CD4-positive, alpha-beta T cell treated with Interleukin-6 for 4 hours (primary cell): Measurements from ENCODE around the gene PCDHB12.
"Not testable (repeated sequence)": the region's sequence is repeated elsewhere in the genome, so short reads cannot be mapped to it uniquely, and the experiment has no call there.

Experiments
- DNase-seq: peaks from one replicate; pipeline ENCODE4 v3.0.0-alpha.2; 2020; ENCODE audit warnings: mixed read lengths

The PCDHB12 gene

DNA sequence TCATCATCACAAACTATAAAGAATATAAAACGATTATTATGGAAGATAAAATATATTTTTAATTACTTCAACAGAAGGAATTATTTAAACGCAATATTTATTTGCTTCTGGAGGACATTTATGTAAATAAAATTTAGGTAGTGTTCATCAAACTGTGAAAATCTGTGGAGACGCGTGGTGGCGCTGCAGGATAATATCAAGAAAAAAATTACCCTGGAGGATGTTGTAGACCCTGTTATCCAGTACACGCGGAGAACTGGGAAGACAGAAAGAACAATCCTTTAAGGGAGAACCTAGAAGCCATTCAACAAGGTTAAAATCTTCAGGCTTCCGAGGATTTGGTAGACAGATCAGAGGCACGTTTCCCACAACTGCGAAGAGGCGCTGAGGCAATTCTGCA lies at the start of gene PCDHB12:
TSS of gene PCDHB12 (plus strand) at position 242 of the 400 bp plus-strand sequence. CDS start 189 bp downstream, outside the sequence.
- DNase-seq, result no peak

DNA sequence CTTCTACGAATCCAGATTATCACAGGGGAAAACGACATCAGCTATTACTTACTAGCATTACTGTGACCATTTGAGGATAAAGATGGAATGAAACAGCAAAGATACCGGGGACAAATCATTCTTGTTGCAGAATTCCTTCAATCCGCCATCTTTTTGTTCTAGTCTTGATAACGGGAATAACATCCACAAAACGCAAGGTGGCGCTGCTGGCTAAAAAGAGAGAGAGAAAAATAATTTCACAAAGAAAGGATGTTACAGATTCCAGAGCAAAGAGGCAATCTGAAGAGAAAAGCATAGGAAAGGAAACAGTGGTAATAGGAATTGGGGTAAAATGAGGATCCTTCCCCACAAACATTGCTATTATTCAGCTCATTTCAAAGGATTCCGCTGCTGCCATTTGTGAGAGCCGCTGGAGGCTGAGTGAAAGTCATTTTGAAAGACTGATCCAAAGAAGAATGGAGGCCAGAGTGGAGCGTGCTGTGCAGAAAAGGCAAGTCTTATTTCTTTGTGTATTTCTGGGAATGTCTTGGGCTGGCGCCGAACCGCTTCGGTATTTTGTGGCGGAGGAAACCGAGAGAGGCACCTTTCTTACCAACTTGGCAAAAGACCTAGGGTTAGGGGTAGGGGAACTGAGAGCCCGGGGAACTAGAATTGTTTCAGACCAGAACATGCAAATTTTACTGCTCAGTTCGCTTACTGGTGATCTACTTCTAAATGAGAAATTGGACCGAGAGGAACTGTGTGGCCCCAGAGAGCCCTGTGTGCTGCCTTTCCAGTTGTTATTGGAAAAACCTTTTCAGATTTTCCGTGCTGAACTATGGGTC lies 35.9 kb upstream of the PCDHB12 start, which contains the start of gene PCDHB7:
TSS of gene PCDHB7 (plus strand) at position 264 of the 824 bp plus-strand sequence. CDS start at position 456, 192 bp downstream.
- peak; percentile 11 for DNase-seq

DNA sequence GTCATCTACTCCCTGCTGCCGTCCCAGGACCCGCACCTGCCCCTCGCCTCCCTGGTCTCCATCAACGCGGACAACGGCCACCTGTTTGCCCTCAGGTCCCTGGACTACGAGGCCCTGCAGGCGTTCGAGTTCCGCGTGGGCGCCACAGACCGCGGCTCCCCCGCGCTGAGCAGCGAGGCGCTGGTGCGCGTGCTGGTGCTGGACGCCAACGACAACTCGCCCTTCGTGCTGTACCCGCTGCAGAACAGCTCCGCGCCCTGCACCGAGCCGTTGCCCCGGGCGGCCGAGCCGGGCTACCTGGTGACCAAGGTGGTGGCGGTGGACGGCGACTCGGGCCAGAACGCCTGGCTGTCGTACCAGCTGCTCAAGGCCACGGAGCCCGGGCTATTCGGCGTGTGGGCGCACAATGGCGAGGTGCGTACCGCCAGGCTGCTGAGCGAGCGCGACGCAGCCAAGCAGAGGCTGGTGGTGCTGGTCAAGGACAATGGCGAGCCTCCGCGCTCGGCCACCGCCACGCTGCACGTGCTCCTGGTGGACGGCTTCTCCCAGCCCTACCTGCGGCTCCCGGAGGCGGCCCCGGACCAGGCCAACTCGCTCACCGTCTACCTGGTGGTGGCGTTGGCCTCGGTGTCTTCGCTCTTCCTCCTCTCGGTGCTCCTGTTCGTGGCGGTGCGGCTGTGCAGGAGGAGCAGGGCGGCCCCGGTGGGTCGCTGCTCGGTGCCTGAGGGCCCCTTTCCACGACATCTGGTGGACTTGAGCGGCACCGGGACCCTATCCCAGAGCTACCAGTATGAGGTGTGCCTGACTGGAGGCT lies 34.0 kb upstream of the PCDHB12 start:
- DNase-seq, result not testable (repeated sequence)

DNA sequence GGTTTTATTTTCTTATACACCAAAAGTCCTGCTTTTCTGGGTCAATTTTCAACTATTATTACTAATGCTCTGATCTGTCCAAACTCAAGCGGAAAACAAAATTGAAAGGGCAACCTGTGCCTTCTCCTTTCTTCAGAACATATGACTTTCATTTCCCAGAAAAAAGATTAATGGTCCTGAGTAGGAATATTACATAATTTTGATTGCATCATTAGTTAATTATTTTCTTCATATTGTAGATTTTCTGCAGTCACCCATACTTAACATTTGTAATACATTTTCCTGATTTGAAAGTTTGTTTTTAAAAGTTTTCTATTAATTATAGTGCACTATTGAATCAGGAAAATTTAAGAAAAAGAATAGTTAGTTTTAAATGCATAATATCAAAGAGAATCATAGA lies 32.6 kb upstream of the PCDHB12 start:
- no peak for DNase-seq

DNA sequence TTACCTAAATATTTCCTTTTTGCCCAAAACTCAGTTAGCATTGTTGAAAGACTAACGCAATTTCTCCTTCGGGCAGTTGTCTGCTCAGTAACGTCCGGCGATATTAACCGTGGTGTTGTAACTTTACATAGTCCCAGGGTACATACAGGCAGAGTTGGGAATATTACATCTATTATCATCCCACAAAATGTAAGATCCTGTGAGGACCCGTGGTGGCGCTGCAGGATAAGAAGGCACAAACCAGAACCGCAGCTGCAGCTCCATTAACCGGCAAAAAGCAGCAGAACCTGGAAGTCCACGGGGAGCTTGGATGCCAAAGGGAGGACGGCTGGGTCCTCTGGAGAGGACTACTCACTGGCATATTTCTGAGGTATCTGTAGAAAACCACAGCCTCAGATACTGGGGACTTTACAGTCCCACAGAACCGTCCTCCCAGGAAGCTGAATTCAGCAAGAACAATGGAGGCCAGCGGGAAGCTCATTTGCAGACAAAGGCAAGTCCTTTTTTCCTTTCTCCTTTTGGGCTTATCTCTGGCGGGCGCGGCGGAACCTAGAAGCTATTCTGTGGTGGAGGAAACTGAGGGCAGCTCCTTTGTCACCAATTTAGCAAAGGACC lies 30.8 kb upstream of the PCDHB12 start, which contains the start of gene PCDHB8:
TSS of gene PCDHB8 (plus strand) at position 214 of the 615 bp plus-strand sequence. CDS start at position 459, 245 bp downstream.
- not testable (repeated sequence) for DNase-seq

DNA sequence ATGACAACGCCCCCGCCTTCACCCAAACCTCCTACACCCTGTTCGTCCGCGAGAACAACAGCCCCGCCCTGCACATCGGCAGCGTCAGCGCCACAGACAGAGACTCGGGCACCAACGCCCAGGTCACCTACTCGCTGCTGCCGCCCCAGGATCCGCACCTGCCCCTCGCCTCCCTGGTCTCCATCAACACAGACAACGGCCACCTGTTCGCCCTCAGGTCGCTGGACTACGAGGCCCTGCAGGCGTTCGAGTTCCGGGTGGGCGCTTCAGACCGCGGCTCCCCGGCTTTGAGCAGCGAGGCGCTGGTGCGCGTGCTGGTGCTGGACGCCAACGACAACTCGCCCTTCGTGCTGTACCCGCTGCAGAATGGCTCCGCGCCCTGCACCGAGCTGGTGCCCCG lies 29.1 kb upstream of the PCDHB12 start:
- not testable (repeated sequence) for DNase-seq

DNA sequence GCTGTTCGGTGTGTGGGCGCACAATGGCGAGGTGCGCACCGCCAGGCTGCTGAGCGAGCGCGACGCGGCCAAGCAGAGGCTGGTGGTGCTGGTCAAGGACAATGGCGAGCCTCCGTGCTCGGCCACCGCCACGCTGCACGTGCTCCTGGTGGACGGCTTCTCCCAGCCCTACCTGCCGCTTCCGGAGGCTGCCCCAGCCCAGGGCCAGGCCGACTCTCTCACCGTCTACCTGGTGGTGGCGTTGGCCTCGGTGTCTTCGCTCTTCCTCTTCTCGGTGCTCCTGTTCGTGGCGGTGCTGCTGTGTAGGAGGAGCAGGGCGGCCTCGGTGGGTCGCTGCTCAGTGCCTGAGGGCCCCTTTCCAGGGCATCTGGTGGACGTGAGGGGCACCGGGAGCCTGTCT lies 28.6 kb upstream of the PCDHB12 start:
- not testable (repeated sequence) for DNase-seq

DNA sequence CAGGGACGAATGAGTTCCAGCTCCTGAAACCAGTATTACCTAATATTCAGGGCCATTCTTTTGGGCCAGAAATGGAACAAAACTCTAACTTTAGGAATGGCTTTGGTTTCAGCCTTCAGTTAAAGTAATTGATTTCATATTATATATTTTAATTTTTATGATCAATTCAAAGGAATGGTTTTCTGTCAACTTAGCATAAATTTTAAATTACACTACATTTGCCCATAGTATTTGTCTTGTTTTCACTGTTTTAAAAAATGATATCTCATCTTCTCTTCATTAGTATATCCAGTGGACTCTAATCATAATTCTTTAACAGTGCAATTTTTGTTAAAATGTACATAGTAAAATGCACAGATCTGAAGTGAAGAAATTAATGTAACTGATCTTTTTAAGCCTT lies 28.2 kb upstream of the PCDHB12 start:
- no peak for DNase-seq

DNA sequence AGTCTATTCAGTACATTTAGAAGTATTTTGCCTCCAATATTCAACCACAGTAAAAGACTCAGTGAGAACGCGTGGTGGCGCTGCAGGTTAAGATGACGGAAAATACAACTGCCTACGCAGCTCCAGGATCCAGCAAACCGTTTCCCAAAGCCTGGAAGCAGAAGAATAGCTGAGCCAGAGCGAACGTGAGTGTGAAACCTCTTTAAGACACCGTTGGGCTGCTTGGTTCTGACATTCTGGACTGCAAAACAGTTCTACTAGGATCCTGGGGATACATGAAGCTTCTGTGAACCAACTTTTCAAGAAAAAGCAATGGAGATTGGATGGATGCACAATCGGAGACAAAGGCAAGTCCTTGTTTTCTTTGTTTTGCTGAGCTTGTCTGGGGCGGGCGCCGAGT lies 26.3 kb upstream of the PCDHB12 start, which contains the start of gene PCDHB16:
TSS of gene PCDHB16 (plus strand) at position 140 of the 400 bp plus-strand sequence. CDS start at position 313, 173 bp downstream.
- no peak for DNase-seq

DNA sequence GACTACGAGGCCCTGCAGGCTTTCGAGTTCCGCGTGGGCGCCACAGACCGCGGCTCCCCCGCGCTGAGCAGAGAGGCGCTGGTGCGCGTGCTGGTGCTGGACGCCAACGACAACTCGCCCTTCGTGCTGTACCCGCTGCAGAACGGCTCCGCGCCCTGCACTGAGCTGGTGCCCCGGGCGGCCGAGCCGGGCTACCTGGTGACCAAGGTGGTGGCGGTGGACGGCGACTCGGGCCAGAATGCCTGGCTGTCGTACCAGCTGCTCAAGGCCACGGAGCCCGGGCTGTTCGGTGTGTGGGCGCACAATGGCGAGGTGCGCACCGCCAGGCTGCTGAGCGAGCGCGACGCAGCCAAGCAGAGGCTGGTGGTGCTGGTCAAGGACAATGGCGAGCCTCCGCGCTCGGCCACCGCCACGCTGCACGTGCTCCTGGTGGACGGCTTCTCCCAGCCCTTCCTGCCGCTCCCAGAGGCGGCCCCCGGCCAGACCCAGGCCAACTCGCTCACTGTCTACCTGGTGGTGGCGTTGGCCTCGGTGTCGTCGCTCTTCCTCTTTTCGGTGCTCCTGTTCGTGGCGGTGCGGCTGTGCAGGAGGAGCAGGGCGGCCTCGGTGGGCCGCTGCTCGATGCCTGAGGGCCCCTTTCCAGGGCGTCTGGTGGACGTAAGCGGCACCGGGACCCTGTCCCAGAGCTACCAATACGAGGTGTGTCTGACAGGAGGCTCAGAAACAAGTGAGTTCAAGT lies 24.2 kb upstream of the PCDHB12 start:
- DNase-seq, result not testable (repeated sequence)

DNA sequence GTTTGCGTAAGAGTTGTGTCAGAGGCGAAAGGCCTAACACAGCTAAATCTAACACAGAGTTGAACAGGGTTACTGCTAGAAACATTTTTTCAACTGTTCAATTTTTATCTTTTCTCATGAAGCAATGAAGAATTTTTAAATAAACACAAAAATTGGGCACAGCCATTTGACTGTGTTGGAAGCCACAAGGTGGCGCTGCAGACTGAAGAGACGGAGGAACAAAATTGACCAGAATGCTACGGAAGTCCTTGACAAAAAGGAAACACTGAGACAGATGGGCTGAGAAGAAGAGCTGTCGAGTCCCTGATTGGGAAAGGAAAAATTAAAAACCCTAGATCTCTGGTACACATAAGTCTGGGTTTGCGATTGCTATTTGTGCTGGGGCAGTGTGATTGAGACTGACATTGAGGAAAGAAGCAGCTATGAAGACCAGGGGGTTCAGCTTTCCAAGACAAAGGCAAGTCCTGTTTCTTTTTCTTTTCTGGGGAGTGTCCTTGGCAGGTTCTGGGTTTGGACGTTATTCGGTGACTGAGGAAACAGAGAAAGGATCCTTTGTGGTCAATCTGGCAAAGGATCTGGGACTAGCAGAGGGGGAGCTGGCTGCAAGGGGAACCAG lies 21.5 kb upstream of the PCDHB12 start, which contains the start of gene PCDHB9:
TSS of gene PCDHB9 (plus strand) at position 265 of the 616 bp plus-strand sequence. CDS start at position 423, 158 bp downstream.
- peak; percentile 30 for DNase-seq

DNA sequence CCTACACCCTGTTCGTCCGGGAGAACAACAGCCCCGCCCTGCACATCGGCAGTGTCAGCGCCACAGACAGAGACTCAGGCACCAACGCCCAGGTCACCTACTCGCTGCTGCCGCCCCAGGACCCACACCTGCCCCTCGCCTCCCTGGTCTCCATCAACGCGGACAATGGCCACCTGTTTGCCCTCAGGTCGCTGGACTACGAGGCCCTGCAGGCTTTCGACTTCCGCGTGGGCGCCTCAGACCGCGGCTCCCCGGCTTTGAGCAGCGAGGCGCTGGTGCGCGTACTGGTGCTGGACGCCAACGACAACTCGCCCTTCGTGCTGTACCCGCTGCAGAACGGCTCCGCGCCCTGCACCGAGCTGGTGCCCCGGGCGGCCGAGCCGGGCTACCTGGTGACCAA lies 19.8 kb upstream of the PCDHB12 start:
- not testable (repeated sequence) for DNase-seq

DNA sequence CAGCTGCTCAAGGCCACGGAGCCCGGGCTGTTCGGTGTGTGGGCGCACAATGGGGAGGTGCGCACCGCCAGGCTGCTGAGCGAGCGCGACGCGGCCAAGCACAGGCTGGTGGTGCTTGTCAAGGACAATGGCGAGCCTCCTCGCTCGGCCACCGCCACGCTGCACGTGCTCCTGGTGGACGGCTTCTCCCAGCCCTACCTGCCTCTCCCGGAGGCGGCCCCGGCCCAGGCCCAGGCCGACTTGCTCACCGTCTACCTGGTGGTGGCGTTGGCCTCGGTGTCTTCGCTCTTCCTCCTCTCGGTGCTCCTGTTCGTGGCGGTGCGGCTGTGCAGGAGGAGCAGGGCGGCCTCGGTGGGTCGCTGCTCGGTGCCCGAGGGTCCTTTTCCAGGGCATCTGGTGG lies 19.4 kb upstream of the PCDHB12 start:
- not testable (repeated sequence) for DNase-seq

DNA sequence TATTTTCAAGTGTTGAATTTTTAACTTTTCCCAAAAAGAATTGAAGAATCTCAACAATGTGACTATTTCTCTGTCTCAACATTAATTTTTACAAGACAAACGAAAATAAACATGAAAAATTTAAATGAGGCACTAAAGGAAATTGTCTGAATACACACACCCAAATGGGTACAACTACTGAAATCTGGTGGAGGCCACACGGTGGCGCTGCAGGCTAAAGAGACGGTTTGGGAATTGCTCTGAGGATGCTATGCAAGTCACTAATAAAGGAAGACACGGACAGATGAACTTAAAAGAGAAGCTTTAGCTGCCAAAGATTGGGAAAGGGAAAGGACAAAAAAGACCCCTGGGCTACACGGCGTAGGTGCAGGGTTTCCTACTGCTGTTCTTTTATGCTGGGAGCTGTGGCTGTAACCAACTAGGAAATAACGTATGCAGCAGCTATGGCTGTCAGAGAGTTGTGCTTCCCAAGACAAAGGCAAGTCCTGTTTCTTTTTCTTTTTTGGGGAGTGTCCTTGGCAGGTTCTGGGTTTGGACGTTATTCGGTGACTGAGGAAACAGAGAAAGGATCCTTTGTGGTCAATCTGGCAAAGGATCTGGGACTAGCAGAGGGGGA lies 16.3 kb upstream of the PCDHB12 start, which contains the start of gene PCDHB10:
TSS of gene PCDHB10 (plus strand) at position 244 of the 616 bp plus-strand sequence. CDS start at position 444, 200 bp downstream.
- DNase-seq, result peak; percentile 13

DNA sequence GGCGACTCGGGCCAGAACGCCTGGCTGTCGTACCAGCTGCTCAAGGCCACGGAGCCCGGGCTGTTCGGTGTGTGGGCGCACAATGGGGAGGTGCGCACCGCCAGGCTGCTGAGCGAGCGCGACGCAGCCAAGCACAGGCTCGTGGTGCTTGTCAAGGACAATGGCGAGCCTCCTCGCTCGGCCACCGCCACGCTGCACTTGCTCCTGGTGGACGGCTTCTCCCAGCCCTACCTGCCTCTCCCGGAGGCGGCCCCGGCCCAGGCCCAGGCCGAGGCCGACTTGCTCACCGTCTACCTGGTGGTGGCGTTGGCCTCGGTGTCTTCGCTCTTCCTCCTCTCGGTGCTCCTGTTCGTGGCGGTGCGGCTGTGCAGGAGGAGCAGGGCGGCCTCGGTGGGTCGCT lies 14.2 kb upstream of the PCDHB12 start:
- DNase-seq, result not testable (repeated sequence)

DNA sequence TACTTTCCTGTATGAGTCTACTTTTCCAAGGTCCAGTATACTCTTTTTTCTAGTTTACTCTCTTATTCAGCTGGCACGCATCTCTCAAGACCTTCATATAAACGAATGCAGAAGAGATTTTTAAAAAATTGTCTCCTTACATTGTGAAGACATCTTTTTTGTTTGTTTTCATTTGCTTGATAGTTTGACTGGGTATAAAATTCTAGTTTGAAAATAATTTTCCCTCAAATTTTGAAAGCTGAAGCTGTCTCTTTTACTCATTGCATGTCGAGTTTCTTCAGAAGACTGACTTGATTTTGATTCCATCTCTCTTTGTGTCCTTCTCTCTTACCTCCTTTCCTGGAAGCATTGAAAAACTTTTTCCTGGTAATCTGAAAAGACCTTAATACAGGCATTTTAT lies 12.2 kb upstream of the PCDHB12 start:
- no peak for DNase-seq

DNA sequence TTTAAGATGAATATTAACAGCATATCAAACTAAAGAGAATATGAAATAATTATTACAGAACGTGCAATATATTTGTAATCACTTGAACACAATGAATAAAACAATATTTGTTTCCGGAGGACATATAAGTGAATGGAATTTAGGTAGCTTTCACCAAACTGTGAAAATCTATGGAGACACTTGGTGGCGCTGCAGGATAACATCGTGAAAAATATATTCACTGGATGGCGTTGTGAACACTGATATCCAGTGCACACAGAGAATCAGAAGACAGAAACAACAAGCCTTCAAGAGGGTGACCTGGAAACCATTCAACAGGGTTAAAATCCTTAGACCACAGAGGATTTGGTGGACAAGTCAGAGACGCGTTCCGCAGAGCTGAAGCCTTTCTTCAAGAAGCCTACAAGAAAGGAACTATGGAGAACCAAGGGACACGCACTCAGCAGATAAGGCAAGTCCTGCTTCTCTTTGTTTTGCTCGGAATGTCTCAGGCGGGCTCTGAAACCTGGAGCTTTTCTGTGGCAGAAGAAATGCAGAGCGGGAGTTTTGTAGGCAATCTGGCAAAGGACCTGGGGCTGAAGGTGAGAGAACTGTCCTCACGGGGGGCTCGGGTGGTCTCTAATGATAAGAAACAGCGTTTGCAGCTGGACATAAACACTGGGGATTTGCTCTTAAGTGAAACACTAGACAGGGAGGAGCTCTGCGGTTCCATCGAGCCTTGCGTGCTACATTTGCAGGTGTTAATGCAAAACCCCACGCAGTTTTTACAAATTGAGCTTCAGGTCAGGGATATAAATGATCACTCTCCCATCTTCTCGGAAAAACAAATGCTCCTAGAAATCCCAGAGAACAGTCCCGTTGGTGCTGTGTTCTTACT lies 8.9 kb upstream of the PCDHB12 start, which contains the start of gene PCDHB11:
TSS of gene PCDHB11 (plus strand) at position 269 of the 877 bp plus-strand sequence. CDS start at position 417, 148 bp downstream.
- DNase-seq, result no peak

DNA sequence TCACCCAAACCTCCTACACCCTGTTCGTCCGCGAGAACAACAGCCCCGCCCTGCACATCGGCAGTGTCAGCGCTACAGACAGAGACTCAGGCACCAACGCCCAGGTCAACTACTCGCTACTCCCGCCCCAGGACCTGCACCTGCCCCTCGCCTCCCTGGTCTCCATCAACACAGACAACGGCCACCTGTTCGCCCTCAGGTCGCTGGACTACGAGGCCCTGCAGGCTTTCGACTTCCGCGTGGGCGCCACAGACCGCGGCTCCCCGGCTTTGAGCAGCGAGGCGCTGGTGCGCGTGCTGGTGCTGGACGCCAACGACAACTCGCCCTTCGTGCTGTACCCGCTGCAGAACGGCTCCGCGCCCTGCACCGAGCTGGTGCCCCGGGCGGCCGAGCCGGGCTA lies 7.4 kb upstream of the PCDHB12 start:
- not testable (repeated sequence) for DNase-seq

DNA sequence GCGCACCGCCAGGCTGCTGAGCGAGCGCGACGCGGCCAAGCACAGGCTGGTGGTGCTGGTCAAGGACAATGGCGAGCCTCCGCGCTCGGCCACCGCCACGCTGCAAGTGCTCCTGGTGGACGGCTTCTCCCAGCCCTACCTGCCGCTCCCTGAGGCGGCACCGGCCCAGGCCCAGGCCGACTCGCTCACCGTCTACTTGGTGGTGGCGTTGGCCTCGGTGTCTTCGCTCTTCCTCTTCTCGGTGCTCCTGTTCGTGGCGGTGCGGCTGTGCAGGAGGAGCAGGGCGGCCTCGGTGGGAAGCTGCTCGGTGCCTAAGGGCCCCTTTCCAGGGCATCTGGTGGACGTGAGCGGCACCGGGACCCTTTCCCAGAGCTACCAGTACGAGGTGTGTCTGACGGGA lies 6.9 kb upstream of the PCDHB12 start:
- not testable (repeated sequence) for DNase-seq

DNA sequence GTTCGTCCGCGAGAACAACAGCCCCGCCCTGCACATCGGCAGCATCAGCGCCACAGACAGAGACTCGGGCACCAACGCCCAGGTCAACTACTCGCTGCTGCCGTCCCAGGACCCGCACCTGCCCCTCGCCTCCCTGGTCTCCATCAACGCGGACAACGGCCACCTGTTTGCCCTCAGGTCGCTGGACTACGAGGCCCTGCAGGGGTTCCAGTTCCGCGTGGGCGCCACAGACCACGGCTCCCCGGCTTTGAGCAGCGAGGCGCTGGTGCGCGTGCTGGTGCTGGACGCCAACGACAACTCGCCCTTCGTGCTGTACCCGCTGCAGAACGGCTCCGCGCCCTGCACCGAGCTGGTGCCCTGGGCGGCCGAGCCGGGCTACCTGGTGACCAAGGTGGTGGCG lies 1.8 kb downstream of the PCDHB12 start:
- DNase-seq, result not testable (repeated sequence)
